ENCODE data around the gene ANO7. TPM values are rescaled to one million over a fixed set of nuclear protein-coding genes. Genes with fewer than 3 reads are reported as not detected.
A peak's percentile ranks its signal among the peaks of the same experiment; 100 is the strongest.
"Not testable (repeated sequence)": the region's sequence is repeated elsewhere in the genome, so short reads cannot be mapped to it uniquely, and the experiment has no call there.

ANO7 gene
- total and polyA plus RNA-seq, 5 experiments from 2014 or later = 0.16 to 0.77 (median 0.57) TPM; not detected in 2

DNA sequence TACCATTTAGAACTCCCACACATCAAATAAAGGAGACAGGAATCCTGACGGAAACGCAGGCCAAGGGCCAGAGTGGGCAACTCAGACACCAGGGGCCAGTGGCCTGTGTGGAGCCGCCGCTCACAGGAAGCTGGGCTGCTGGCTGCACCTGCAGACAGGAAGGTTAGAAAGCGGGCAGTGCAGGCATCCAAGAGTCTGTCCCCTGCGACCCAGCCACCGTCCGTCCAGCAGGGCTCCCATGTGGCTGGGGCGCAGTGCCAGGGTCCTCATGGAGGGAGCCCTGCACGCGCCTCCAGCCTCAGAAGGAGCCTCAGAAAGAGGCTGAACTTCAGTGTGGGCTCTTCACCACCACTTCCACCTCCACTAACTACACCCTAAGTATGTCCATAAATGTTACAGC, 2.5 kb upstream of the ANO7 start:
- Mint-ChIP-seq H3K9me3 (no peaks in the 10 kb centered on the region), H3K4me1 (no peaks in the 10 kb centered on the region), H3K27ac (no peak overlapping the region), H3K27me3 (no peaks in the 10 kb centered on the region), H3K36me3 (peaks cover 0 to 23% (median 7%) of the 10 kb centered on the region in 3 donors), H3K4me3 (no peak overlapping the region)
- no peak for DNase-seq
- ATAC-seq = no peak
- POLR2A ChIA-PET = no interaction called here

- no peaks in the 10 kb centered on the region for H3K27me3 Mint-ChIP-seq
- peaks cover 0 to 16% (median 7%) of the 10 kb centered on the region in 3 donors for H3K36me3 Mint-ChIP-seq
- POLR2A ChIA-PET = no interaction called here
- DNase-seq = no peak
- no peaks in the 10 kb centered on the region for H3K4me1 Mint-ChIP-seq
- no peak overlapping the region for H3K4me3 Mint-ChIP-seq
- no peak overlapping the region for H3K27ac Mint-ChIP-seq
- H3K9me3 Mint-ChIP-seq = no peaks in the 10 kb centered on the region
- ATAC-seq = no peak
Measured at GRCh38 chr2:241187101-241187917, 1.2 kb upstream of the ANO7 start.

DNA sequence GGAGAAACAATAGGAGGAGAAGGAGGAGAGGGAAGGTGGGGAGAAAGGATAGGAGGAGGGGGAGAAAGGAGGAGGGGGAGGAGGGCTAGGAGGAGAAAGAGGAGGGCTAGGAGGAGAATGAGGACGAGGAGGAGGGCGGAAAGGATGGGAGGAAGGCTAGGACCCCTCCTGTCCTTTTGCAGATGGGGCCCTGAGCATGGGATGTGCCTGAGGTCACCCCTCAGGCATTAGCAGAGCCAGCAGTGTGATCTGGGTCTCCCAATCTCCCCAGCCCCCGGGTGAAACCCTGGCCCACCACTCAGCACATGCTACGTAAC, 601 bp upstream of the ANO7 start:
- H3K9me3 Mint-ChIP-seq = no peaks in the 10 kb centered on the region
- no peak overlapping the region for H3K27ac Mint-ChIP-seq
- no peaks in the 10 kb centered on the region for H3K27me3 Mint-ChIP-seq
- no peak overlapping the region for H3K4me3 Mint-ChIP-seq
- POLR2A ChIA-PET = no interaction called here
- ATAC-seq = no peak
- H3K36me3 Mint-ChIP-seq = peaks cover 0 to 10% (median 4%) of the 10 kb centered on the region in 3 donors
- no peak for DNase-seq
- no peaks in the 10 kb centered on the region for H3K4me1 Mint-ChIP-seq

DNA sequence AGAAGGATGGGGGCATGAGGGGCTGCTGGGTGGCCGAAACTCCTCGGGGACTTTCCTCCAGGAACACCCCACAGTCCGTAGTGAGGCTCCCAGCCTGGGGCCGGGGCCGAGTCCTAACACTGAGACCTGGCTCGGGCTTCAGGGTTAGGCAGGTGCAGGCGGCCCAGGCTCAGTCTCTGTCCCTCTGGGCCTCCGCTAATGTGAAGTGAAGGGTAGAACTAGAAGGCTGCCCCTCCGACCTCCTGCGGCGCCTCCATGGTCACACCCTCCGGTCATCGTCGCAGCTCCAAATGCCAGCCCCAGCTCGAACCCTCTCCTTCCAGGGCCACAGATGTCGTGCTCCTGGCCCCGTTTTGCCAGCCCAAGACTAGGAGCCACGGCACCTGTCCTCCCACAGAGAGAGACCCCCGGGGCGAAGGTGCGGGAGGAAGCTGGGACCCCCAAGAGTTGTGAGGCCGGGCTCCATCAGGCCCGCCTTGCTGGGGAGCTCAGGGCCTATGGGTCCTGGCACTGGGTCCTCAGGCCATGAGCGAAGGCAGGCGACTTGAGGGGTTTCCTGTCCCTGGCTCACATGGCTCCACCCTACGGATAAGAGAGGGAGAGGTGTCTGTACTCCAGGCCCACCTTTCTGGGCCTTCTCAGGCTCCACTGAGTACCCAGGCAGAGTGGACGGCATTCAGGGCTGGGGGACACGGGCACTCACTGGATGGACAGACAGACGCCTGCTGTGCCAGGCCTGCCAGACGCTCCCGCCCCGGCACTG, 797 bp downstream of the ANO7 start:
- H3K36me3 Mint-ChIP-seq = peaks cover 0 to 6% (median 0%) of the 10 kb centered on the region in 3 donors
- H3K4me3 Mint-ChIP-seq = no peak overlapping the region

DNA sequence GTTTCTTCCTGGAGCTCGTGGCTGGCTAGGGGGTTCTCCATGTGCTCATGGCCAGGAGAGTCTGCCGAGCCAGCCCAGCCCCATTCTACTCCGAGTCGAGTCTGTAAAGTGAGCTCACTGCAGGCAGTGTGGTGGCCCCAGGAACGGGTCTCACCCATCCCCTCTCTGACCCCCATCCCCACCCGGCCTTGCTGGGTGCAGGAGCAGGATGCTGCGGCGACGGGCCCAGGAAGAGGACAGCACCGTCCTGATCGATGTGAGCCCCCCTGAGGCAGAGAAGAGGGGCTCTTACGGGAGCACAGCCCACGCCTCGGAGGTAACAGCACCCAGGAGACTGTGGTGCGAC, 1.4 kb downstream of the ANO7 start:
- H3K36me3 Mint-ChIP-seq = peaks cover 0 to 3% (median 0%) of the 10 kb centered on the region in 3 donors
- POLR2A ChIA-PET = interaction anchor here (0.5 kb wide), 1 partner anchor 563 kb away, joined by 3 read pairs; no protein-coding TSS in a partner anchor
- H3K4me3 Mint-ChIP-seq = no peak overlapping the region
- no peak for DNase-seq
- H3K27me3 Mint-ChIP-seq = no peaks in the 10 kb centered on the region
- no peak overlapping the region for H3K27ac Mint-ChIP-seq
- no peaks in the 10 kb centered on the region for H3K4me1 Mint-ChIP-seq
- H3K9me3 Mint-ChIP-seq = no peaks in the 10 kb centered on the region
- ATAC-seq = no peak

More for the DNA sequence above, 797 bp downstream of the ANO7 start:
- POLR2A ChIA-PET = interaction anchor here (0.5 kb wide), 1 partner anchor 562 kb away, joined by 3 read pairs; no protein-coding TSS in a partner anchor
- Mint-ChIP-seq H3K4me1 (no peaks in the 10 kb centered on the region), H3K9me3 (no peaks in the 10 kb centered on the region), H3K27me3 (no peaks in the 10 kb centered on the region), H3K27ac (no peak overlapping the region)
- DNase-seq (no peak), ATAC-seq (no peak)

- no peak for DNase-seq
- Mint-ChIP-seq H3K9me3 (no peaks in the 10 kb centered on the region), H3K4me1 (no peaks in the 10 kb centered on the region), H3K36me3 (no peaks in the 10 kb centered on the region), H3K27me3 (no peaks in the 10 kb centered on the region), H3K27ac (no peak overlapping the region), H3K4me3 (no peak overlapping the region)
- POLR2A ChIA-PET = no interaction called here
- ATAC-seq = no peak
Measured at GRCh38 chr2:241190291-241190981, 2.0 kb downstream of the ANO7 start.

DNA sequence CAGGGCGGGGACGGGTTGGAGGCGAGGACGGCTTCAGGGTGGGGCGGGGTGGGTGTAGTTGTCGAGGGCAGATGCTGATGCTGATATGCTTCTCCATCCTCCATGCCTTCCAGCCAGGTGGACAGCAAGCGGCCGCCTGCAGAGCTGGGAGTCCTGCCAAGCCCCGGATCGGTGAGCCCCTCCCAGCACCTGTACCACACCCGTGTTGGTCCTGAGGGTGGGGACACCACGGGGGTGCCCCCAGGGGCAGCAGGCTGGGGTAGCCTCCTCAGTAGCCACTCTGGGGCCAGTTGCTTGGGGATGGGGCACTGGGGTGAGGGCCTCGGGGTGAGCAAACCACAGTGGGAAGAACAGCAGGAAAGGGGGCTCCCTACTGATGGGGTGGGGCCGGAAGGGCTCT, 2.6 kb downstream of the ANO7 start:
- Mint-ChIP-seq H3K4me1 (no peaks in the 10 kb centered on the region), H3K9me3 (no peaks in the 10 kb centered on the region), H3K36me3 (no peaks in the 10 kb centered on the region), H3K4me3 (no peak overlapping the region), H3K27ac (no peak overlapping the region), H3K27me3 (no peaks in the 10 kb centered on the region)
- DNase-seq (no peak), ATAC-seq (no peak)
- POLR2A ChIA-PET = no interaction called here

DNA sequence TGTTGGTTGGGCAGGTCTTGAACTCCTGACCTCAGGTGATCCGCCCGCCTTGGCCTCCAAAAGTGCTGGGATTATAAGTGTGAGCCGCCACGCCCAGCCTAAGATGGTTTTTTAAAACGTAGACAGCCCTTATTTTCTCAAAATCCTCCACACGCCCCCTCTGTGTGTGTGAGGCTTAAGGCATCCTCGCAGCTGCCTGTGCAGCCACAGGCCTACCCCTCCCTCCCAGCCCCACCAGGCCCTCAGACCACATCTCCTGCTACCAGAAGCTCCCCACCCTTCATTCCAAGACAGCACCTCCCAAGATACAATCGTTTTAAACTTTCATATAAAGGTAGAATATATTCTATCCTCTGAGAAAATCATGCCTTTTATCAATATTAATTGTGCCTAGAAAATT, 4.8 kb downstream of the ANO7 start:
- POLR2A ChIA-PET = no interaction called here
- Mint-ChIP-seq H3K36me3 (no peaks in the 10 kb centered on the region), H3K4me1 (no peaks in the 10 kb centered on the region), H3K9me3 (no peaks in the 10 kb centered on the region), H3K27ac (peak overlapping the region in 2 of 10 donors; percentile 41 to 44), H3K4me3 (no peak overlapping the region), H3K27me3 (no peaks in the 10 kb centered on the region)
- DNase-seq (no peak), ATAC-seq (no peak)

GRCh38 chr2:241194811-241195210, 6.3 kb downstream of the ANO7 start:
- Mint-ChIP-seq H3K4me1 (no peaks in the 10 kb centered on the region), H3K27me3 (no peaks in the 10 kb centered on the region), H3K27ac (no peak overlapping the region), H3K4me3 (no peak overlapping the region), H3K36me3 (no peaks in the 10 kb centered on the region), H3K9me3 (no peaks in the 10 kb centered on the region)
- DNase-seq (no peak), ATAC-seq (no peak)
- POLR2A ChIA-PET = no interaction called here

GRCh38 chr2:241195506-241196130, 7.1 kb downstream of the ANO7 start:
- no peaks in the 10 kb centered on the region for H3K4me1 Mint-ChIP-seq
- no peak overlapping the region for H3K4me3 Mint-ChIP-seq
- H3K27ac Mint-ChIP-seq = no peak overlapping the region
- H3K27me3 Mint-ChIP-seq = no peaks in the 10 kb centered on the region
- DNase-seq = no peak
- H3K9me3 Mint-ChIP-seq = no peaks in the 10 kb centered on the region
- H3K36me3 Mint-ChIP-seq = no peaks in the 10 kb centered on the region
- no peak for ATAC-seq
- POLR2A ChIA-PET = no interaction called here

DNA sequence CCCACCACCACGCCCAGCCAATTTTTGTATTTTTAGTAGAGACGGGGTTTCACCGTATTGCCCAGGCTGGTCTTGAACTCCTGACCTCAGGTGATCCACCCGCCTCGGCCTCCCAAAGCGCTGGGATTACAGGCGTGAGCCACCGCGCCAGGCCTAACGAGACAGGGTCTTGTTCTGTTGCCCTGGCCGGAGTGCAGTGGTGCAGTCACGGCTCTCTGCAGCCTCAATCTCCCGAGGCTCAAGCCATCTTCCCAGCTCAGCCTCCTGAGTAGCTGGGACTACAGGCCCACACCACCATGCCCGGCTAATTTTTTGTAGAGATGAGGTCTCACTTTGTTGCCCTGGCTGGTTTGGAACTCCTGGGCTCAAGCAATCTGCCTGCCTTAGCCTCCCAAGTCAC, 8.8 kb downstream of the ANO7 start:
- H3K4me1 Mint-ChIP-seq, H3K27me3 Mint-ChIP-seq, DNase-seq, H3K4me3 Mint-ChIP-seq, ATAC-seq, H3K9me3 Mint-ChIP-seq, H3K27ac Mint-ChIP-seq, H3K36me3 Mint-ChIP-seq, POLR2A ChIA-PET: not testable (repeated sequence)

GRCh38 chr2:241197947-241198346, 9.5 kb downstream of the ANO7 start:
- ATAC-seq (no peak), DNase-seq (no peak)
- no peaks in the 10 kb centered on the region for H3K27me3 Mint-ChIP-seq
- no peak overlapping the region for H3K27ac Mint-ChIP-seq
- H3K9me3 Mint-ChIP-seq = no peaks in the 10 kb centered on the region
- no peaks in the 10 kb centered on the region for H3K4me1 Mint-ChIP-seq
- H3K36me3 Mint-ChIP-seq = no peaks in the 10 kb centered on the region
- H3K4me3 Mint-ChIP-seq = no peak overlapping the region
- POLR2A ChIA-PET = no interaction called here

All from naive thymus-derived CD8-positive, alpha-beta T cell (primary cell).